ENCODE data around the gene RPS6KC1. TPM values are rescaled to one million over a fixed set of nuclear protein-coding genes. Genes with fewer than 3 reads are reported as not detected.

The RPS6KC1 gene
- total and polyA plus RNA-seq, 2 donors from 2014 or later = 6.3 to 13.8 TPM

- Histone ChIP-seq H3K4me1 (ENCODE audit: control insufficient read depth in 2 of 3, insufficient read depth in 2 of 3, low read depth in 1 of 3, low read length in 3 of 3) (no peaks in the 10 kb centered on the region), H3K27ac (ENCODE audit: low read depth in 2 of 2, low read length in 2 of 2) (no peak overlapping the region), H3K9ac (ENCODE audit: low read length in 3 of 3) (no peak overlapping the region), H3K36me3 (ENCODE audit: control insufficient read depth in 2 of 3, insufficient read depth in 3 of 3, low read length in 3 of 3) (no peaks in the 10 kb centered on the region), H3K27me3 (ENCODE audit: control insufficient read depth, insufficient read depth, low read length) (no peaks in the 10 kb centered on the region), H3K9me3 (ENCODE audit: control insufficient read depth in 2 of 3, insufficient read depth in 1 of 3, low read length in 3 of 3) (peaks cover 0 to 3% (median 0%) of the 10 kb centered on the region in 3 donors), H3K4me3 (ENCODE audit: low read length in 3 of 3) (no peak overlapping the region)
- TF ChIP-seq, protein P1, sequence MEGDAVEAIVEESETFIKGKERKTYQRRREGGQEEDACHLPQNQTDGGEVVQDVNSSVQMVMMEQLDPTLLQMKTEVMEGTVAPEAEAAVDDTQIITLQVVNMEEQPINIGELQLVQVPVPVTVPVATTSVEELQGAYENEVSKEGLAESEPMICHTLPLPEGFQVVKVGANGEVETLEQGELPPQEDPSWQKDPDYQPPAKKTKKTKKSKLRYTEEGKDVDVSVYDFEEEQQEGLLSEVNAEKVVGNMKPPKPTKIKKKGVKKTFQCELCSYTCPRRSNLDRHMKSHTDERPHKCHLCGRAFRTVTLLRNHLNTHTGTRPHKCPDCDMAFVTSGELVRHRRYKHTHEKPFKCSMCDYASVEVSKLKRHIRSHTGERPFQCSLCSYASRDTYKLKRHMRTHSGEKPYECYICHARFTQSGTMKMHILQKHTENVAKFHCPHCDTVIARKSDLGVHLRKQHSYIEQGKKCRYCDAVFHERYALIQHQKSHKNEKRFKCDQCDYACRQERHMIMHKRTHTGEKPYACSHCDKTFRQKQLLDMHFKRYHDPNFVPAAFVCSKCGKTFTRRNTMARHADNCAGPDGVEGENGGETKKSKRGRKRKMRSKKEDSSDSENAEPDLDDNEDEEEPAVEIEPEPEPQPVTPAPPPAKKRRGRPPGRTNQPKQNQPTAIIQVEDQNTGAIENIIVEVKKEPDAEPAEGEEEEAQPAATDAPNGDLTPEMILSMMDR (IDR thresholded peaks at IDR 0.05; ENCODE audit: borderline replicate concordance, extremely low read depth, insufficient read depth) = no peak
- intact Hi-C loops (cut with DNase I) = no loop called here
- DNase-seq = peak in 2 of 5 donors; percentile 6 to 13
- no peak for FAIRE-seq
Measured at GRCh38 chr1:213136190-213136917, 85.3 kb downstream of the RPS6KC1 start.

DNA sequence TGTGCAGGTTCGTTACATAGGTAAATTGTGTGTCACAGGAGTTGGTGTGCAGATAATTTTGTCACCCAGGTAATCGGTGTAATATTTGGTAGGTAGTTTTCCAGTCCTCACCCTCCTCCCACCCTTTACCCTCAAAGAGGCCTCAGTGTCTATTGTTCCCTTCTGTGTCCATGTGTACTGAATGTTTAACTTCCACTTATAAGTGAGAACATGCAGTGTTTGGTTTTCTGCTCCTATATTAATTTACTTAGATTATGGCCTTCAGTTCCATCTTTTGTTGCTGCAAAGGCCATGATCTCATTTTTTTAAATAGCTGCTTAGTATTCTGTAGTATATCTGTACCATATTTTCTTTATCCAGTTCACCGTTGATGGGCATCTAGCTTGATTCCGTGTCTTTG lies 87.3 kb downstream of the RPS6KC1 start:
- TF ChIP-seq, protein P1 (IDR thresholded peaks at IDR 0.05; ENCODE audit: borderline replicate concordance, extremely low read depth, insufficient read depth) = no peak
- Histone ChIP-seq H3K9ac (ENCODE audit: low read length in 3 of 3) (no peak overlapping the region), H3K4me1 (ENCODE audit: control insufficient read depth in 2 of 3, insufficient read depth in 2 of 3, low read depth in 1 of 3, low read length in 3 of 3) (no peaks in the 10 kb centered on the region), H3K4me3 (ENCODE audit: low read length in 3 of 3) (no peak overlapping the region), H3K27me3 (ENCODE audit: control insufficient read depth, insufficient read depth, low read length) (no peaks in the 10 kb centered on the region), H3K27ac (ENCODE audit: low read depth in 2 of 2, low read length in 2 of 2) (no peak overlapping the region), H3K36me3 (ENCODE audit: control insufficient read depth in 2 of 3, insufficient read depth in 3 of 3, low read length in 3 of 3) (no peaks in the 10 kb centered on the region), H3K9me3 (ENCODE audit: control insufficient read depth in 2 of 3, insufficient read depth in 1 of 3, low read length in 3 of 3) (peaks cover 0 to 3% (median 0%) of the 10 kb centered on the region in 3 donors)
- FAIRE-seq (no peak), DNase-seq (no peak)
- intact Hi-C loops (cut with DNase I) = no loop called here

DNA sequence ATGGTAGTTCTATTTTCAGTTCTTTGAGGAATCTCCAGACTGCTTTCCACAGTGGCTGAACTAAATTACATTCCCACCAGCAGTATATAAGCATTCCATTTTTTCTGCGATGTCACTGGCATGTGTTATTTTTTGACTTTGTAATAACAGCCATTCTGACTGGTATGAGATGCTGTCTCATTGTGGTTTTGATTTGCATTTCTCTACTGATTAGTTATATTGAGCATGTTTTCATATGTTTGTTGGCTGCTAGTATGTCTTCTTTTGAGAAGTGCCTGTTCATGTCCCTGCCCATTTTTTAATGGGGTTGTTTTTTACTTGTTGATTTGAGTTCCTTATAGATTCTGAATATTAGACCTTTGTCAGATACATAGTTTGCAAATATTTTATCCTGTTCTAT lies 87.9 kb downstream of the RPS6KC1 start:
- no peak overlapping the region for H3K9ac ChIP-seq (ENCODE audit: low read length in 3 of 3)
- peaks cover 0 to 3% (median 0%) of the 10 kb centered on the region in 3 donors for H3K9me3 ChIP-seq (ENCODE audit: control insufficient read depth in 2 of 3, insufficient read depth in 1 of 3, low read length in 3 of 3)
- intact Hi-C loops (cut with DNase I) = no loop called here
- TF ChIP-seq, protein P1 (IDR thresholded peaks at IDR 0.05; ENCODE audit: borderline replicate concordance, extremely low read depth, insufficient read depth) = no peak
- no peak for DNase-seq
- no peaks in the 10 kb centered on the region for H3K4me1 ChIP-seq (ENCODE audit: control insufficient read depth in 2 of 3, insufficient read depth in 2 of 3, low read depth in 1 of 3, low read length in 3 of 3)
- H3K36me3 ChIP-seq (ENCODE audit: control insufficient read depth in 2 of 3, insufficient read depth in 3 of 3, low read length in 3 of 3) = no peaks in the 10 kb centered on the region
- H3K27ac ChIP-seq (ENCODE audit: low read depth in 2 of 2, low read length in 2 of 2) = no peak overlapping the region
- H3K4me3 ChIP-seq (ENCODE audit: low read length in 3 of 3) = no peak overlapping the region
- FAIRE-seq = no peak
- H3K27me3 ChIP-seq (ENCODE audit: control insufficient read depth, insufficient read depth, low read length) = no peaks in the 10 kb centered on the region
